HG03521 (cell line): ENCODE data around the gene ARHGAP22.

Experiments
- ATAC-seq: cut with Tn5 transposase; IDR thresholded peaks from one replicate; pipeline ENCODE4 v1.9.1; 2021; ENCODE audit warnings: mild to moderate bottlenecking, moderate library complexity; ENCODE audit not compliant: unreplicated experiment

Gene ARHGAP22

DNA sequence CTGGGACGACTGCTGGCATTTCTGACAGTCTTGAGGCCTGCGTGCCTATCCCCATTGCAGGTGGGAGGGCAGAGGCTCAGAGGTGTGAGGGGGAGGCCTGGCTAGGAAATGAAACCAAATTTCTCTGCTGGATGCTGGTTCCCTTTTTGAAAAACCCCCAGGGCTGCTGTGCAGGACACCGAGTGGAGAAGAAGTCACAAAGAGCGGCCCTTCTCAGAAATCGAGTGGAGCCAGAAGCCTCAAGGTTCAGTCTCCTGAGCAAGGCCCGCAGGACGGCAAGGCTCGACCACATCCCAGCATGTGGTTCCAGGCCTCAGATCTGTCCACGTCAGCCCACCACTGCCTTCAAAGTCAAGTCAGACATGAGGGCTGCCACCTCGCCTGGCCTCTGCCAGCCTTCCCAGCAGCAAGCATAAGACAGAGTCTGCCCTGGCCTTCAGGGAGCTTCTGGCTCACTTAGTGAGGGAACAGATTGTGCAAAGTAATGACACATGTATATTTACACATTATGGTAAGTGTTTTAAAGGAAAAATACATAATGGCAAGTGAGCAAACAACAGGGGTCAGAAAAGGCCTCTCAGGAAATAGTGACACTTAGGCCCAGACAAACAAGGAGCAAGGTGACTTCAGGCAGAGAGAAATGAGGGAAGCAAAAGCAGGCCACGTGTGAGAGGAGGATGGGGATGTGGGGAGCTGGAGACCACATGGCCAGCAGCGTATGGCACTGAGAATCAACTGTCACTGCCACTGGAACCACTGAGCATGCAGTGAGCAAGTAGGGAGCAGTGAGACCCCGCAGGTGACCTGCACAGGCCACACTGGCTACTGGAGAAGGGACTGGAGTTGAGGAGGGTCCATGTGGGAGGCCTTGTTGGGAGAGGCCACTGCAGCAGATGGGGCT is 86.7 kb downstream of the ARHGAP22 start:
- ATAC-seq = no peak

DNA sequence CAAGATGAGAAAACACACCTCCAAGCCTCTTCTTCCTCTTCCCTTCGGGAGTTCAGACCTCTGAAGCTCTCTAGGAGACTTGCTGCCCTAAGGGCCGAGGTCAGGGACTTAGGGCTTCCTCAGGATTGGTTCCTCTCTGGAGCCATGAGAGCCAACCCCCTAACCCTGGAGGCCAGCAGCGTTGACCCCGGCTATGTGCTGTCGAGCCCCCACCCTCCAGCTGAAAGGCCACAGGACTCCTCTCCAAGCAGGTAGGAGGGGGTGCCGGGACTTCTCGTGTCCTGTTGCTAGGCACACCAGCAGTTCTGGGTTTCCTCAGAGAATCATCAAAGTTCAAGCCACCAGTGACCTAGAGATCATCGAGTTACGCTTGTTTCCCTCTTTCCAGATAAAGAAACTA is 87.4 kb downstream of the ARHGAP22 start:
- ATAC-seq = no peak

DNA sequence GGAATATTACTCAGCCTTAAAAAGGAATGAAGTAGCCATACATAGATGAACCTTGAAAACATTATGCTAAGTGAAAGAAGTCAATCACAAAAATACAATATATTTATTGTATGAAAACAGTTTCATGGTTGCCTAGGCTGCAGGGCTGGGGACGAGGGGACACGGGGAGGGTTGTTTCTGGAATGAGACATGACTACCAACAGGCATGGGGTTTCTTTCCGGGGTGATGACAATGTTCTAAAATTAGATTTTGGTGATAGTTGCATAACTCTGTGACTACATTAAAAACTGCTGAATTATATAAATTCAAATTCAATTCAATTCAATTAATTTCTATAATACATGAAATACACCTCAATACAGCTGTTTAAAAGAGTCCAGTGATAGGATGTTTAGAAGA is 88.0 kb downstream of the ARHGAP22 start:
- no peak for ATAC-seq

DNA sequence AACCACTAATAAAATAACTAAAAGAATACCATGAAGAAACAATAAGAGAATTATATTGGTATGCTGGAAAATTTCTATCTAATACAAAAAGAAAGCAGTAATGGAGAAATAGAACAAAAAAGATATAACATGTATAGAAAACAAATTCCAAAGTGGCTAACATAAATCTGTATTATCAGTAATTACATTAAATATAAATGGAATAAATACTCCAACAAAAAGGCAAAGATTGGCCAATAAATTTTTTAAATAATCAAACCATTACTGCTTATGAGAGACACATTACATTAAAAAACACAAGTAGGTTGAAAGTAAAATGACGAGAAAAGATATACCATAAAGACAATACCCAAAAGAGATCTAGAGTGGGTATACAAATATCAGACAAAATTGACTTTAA is 90.0 kb downstream of the ARHGAP22 start:
- ATAC-seq = no peak

DNA sequence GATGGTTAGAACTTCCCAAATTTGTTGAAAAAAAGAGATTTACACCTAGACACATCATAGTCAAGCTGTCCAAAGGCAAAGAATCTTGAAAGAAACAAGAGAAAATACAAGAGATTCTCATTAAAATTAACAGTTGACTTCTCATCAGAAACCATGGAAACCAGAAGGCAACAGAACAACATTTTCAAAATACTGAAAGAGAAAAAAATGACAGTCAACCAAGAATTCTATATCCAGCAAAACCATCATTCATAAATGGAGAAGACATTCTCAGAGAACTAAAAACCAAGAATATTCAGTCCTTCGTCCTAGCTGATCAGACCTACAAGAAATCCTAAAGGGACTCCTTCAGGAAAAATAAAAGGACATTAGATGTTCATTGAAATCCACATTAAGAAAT is 90.6 kb downstream of the ARHGAP22 start:
- ATAC-seq = no peak

DNA sequence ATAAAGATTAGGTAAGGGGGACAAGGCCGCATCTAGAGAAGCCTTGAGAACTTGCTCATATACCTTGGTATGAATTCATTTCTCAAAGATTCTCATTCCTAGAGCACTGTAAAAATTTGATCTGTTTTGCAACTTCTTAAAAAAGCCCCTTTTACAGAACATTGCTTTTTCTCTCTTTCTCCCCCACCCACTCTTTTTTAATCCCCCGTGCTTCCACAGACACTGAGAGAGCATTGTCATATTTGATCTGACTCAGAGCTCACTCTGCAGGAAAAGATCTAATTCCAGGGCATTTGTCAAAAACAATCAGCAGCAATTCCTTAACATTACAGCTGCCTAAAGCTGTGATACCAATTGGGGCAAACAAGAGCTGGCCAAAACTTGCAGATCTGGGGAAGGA is 92.0 kb downstream of the ARHGAP22 start:
- ATAC-seq = no peak

DNA sequence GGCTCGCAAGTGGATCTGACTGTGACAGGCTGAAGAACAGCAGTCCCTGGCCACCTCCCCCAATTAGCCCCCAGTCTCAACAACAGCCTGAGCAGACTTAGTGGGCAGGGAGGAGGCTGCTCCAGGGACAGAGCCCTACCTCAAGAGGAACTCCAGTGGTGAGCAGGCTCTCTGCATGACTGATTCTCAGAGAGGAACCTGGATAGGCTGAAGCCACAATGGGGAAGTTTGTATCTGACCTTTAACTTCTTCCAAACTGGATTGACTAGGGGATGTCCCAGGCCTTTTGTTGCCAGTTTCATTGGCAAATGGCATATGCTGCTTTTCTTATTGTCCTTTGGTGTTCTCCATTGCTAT is 93.0 kb downstream of the ARHGAP22 start:
- no peak for ATAC-seq

DNA sequence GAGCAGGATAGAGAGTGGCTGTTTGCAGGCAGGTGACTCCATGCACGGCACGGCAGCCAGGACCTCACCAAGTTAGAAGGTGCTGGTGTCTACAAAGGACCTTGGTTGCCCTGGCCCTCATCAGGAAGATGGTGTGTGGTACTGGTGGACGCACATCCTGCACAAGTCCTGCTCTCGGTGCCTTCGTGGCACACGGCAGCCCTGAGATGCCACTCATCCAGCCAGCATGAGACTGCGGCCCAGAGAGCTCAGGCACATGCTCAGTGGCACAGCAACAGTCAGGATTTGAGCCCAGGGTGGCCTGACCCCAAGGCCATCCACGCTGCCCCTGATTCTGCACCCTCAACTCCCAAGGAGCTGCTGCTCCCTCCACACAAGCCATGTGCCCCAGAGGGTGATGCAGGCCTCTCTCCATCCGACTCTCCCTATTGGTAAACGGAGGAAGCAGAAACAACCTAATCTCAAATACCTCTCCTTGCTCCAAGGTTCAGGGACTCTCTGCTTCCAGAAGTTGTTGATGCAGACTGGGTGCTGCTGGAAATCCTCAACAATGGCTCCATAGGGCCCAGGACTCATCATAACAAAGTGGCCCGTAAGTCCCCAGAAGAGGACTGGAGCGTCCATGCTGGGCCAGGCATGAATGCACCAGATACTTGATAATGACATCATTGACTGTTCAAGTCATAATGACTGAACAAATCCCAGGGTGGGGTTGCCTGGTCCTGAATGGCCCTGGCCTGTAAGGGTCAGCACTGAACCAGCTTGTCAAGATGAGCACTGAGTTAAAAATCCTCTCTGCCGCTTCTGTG is 93.6 kb downstream of the ARHGAP22 start:
- no peak for ATAC-seq

DNA sequence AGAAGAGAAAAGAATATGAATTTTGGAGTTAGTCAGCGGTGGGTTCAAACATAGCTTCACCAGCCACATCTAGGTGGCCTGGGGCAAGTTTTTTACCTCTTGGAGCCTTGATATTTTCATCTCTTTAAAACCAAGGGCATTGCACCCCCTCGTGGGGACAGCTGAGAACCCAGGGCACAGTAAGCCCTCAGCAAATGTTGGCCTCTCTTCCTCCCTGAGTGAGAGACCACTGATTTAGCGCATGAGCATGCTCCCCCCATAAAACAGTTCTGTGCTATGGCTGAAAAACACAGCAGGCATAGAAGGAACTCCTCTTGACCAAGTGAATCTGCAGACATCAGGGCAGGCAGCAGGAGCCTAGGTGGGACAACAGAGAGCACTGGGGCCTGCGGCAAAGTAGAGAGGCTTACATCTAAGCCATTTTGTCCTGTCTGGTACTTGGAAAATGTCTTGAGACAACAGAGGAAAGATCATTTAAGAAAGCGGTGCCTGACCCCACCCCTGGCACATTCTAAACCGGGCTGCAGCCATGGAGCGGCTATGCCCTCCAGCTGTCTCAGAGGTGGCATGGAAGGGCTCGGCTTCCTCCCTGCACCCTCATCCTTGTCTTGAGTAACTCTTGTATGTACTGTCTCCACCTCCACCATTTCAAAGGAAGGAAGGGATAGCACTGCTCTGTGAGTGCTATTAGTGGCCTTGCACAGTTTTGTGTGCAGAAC is 94.7 kb downstream of the ARHGAP22 start:
- ATAC-seq = no peak

DNA sequence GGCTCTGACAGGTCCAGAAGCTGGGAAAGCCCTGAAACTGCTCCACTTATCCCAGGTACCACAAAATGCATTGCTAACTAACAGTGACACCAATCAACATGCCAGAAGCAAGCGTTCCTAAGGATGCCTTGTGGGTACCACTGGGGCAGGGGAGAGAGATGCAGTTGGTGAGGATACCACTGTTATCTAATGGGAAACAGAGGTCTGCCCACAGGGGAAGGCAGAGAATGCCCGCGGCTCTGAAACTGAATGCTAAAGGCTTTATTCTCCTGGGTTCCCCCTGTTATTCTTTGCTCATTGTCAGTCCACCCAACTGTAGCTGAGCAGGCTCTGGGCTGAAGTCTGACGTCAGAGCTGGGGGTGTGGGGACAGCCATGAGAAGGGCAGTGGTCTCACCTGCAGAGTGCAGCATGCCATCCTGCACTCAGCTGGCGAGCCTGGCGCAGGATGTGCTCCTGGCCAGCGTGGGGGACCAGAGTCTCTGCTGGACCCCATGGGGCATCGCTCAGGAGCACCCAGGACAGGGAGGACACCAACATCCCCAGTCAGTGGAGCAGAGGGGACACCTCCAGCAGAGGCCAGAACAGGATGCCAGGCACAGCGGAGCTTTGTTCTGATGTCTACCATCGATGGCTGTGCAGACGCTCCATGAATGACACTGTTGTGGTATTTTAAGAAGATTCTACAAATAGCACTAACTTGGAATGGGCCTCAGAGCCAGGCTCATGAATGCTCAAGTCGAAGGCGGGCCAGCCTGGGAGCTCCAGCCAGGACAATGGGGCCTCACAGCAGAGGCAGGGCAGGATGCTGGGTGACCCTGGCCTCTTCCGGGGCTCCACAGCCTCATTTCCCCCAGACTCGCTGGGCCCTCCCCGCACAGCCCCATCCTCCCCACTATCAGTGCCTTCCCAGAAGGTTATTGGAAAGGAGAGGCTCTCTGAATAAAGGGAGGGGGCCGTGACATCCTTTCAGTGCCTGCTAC is 95.8 kb downstream of the ARHGAP22 start:
- no peak for ATAC-seq

DNA sequence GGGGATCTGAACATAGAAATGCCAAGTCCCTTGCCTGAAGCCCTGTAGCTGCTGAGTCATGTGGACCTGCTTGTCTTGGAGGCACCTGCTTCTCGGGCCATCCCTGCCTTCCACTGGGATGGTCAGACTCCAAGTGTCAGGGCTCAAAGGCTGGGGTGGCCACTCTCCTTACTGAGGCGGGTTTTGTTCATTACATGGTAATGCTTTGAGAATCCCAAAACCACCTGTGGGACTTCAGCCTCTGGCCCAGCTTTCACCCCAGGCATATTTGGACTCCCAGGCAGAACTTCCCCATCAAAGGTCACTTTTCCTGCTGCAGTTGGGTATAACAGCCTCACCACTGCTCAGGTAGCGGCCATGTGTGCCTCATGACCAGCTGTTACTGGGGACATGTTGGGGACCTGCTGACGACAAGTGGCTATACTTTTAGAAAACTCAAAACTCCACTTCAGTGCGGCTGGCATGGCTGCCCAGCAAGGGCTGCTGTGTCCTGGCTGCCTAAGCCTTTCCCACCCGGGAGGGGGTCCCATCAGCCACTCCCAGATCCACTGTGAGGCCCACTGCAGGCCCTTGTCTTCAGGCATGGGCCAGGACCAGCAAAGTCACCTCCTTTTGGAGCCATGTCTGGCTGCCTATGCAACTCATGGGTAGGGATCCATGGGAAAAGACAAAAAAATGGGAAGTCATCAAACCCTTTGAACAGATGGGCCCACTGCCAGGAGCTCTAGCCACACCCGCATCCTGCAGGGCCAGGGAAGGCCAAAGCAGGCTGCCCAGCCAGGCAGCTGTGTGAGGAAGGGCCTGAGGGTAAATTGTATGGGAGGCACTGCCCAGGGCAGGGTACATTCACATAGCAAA is 96.7 kb downstream of the ARHGAP22 start:
- ATAC-seq = no peak

DNA sequence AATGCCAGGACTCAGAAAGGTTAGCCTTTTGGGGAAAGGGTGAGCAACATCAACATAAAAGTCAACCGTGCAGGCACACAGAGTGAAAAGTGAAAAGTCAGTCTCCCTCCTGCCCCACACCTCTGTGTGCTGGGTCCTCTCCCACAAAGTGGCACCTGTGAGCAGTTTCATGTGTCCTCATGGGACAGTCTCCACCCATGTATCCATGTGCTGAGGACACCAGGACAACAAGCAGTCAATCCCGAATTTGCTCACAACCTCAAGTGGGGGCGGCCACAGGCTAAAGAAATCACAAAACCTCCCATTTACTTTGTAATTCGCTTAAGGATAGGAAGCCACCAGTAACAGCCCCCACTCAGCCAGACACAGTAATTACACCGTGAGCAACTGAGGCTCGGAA is 97.4 kb downstream of the ARHGAP22 start:
- no peak for ATAC-seq

DNA sequence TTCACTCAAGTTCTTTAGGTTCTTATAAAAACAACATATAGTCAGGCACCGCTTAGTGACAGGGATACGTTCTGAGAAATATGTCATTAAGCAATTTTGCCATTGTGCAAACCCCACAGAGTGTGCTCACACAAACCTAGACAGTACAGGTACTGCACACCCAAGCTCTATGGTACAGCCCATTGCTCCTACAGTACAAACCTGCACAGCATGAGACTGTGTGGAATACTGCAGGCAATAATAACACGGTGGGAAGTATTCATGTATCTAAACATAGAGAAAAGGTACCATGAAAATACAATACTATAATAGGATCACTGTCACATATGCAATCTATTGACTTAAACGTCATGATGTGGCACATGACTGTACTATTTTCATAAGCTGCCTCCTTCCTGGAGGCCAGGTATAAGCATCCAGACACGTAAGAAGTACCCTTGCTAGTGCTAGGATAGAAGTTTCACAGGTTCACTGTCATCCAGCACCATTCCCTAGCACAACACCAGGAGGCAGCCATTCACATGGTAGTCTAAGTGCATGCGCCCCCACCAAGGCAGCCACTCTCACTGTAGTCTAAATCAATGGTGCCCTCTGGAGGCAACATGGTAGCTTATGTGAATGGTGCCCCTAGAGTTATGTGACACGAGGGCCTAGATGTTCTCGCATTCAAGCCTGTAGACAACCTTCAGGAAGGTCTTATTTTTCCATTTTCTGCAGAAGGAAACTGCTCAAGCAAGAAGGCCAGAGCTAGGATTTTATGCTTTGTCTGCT is 98.5 kb downstream of the ARHGAP22 start:
- no peak for ATAC-seq

DNA sequence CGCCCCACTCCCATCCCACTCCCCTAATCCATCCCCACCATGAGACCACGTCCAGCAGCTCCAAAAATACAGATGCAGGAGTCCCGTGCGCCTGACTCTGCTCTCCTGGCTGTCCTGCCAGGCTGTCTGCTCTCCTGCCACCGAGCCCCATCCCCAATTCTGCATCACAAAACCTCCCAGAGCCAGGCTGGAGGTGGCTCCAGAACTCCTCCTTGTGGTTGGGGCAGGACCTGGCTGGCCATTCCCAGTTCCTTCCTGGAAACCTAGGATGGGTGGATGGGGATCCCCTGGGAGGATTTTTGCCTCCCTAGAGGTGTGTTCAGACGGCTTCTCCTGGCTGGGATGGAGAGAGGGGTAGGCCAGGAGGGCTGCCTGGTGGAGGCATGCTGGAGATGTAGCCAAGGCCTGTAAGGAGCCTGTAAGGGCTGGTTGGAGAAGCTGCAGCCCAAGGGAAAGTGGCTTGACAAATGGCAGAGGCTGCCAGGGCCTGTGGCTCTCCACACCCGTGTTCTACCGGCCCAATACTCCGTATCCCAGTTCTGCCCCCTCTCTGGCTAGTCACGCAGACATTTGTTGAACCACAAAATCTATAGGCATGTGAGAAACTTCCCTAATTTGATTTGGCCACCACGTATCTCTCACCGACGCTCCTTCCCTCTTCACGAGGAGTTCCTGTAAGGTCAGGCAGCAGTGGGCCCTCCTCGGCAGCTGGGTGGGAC is 99.3 kb downstream of the ARHGAP22 start:
- no peak for ATAC-seq

DNA sequence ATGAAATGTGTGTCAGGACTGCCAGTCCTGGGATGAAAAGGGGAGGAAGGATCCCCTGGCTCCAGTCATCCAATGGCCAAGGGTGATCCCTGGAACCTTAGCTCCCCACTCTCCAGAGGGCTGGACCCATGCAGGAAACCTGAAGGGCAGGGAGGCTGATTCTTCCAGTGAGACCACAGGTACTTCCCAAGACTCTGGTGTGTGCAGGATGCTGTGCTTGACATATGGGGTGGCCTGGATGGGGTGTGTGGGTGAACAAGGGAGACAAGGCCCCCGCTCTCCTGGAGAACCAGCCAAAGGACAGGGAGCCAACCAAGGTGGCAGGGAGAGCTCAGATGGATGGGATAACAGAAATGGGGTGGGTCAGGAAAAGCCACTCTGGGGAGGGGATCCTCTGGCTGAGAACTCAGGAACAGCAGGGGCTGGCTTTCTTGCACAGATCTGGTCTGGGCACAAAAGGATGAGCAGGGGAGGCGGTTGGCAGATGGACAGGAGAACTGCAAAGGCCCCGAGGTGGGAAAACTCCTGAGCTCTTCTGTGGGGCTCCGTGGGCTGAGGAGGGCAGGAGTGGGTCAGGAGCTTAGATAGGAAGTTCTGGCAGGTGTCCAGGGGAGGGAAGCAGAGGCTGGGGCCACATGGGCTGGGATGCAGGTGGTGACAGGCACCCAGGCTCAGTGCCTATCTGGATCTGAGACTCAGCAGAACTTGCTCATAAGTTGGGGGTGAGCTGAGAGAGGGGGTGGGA is 100.6 kb downstream of the ARHGAP22 start:
- ATAC-seq = no peak

DNA sequence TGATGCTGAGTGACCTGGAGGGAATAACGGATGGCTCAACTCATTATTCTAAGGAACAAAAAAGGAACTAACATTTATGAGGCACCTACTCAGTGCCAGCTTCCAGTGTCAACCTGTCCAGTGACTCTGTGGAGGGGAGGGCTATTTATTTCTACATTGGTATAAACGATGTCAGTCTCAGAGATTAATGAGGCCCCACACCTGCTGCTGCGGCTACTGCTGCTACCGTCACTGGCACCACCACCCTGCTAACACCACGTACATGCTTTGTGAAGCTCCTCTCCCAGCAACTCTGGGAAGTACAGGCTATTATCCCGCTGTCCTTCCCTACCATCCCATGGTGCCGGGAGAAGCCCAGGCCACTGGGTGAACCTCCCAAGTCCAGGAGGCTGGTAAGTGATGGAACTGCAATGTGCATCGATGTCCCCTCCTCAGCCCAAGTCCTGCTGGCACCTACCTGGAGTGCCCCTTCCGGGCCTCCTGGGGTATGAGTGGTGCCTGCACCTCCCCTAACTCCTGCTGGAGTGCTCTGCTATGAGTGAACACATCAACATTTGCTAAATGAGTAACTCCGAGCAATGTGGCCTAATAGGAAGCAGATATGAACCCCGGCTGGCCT is 101.5 kb downstream of the ARHGAP22 start:
- no peak for ATAC-seq

DNA sequence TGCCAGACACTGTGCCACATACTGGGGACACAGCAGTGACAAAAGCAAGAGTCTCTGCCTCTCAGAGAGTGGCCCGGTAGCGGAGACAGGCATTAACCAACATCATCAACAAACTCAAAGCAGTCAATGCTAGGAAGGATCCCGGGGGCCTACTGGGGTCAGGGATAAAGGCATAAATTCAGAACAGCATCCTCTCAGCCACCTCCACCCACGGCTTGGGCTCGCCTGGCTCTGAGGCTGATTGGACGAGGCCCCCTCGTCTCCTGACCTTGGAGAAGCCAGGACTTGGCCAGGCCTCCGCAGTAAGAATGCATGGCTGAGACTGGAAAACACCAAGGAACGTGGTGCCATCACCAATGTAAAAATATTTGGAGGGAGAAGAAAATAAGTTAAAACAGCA is 102.1 kb downstream of the ARHGAP22 start:
- ATAC-seq = no peak
